OCI-LY7 (cell line): ENCODE data around the gene ZNF205. TPM values are rescaled to one million over a fixed set of nuclear protein-coding genes. Genes with fewer than 3 reads are reported as not detected.

ENCODE experiments used
- BruUV-seq: library from RNA; stranded (reverse); fragments of 400-500 nt; replicated peaks from 2 replicates; lab custom pipeline; 2021; lab: Mats Ljungman, UMichigan
- CTCF ChIA-PET: fragments of 300-600 bp; sonication (Branson Sonifier 250); formaldehyde crosslinking; loops from one replicate; lab custom pipeline; 2022; ENCODE audit warnings: antibody characterized with exemption; ENCODE audit not compliant: unreplicated experiment; lab: Charles Lee
- POLR2A ChIA-PET: fragments of 300-600 bp; sonication (Branson Sonifier 250); formaldehyde crosslinking; loops from one replicate; lab custom pipeline; 2022; ENCODE audit warnings: antibody characterized with exemption; lab: Charles Lee
- DNase-seq: peaks from one replicate; pipeline ENCODE4 v3.0.0-alpha.2; 2015; ENCODE audit warnings: low spot score
- H2AFZ ChIP-seq: fragments of 200-600 bp; sonication (generic), shearing (Covaris generic); 2 replicates; pipeline ENCODE4 v1.6.1; 2014; ENCODE audit warnings: mild to moderate bottlenecking, antibody characterized with exemption, low read length, moderate library complexity
- H3K27ac ChIP-seq: fragments of 200-600 bp; sonication (generic); 2 replicates; pipeline ENCODE4 v1.5.1; 2014; ENCODE audit warnings: mixed run types, low read depth, mild to moderate bottlenecking, moderate library complexity, low read length, inconsistent platforms; ENCODE audit not compliant: poor library complexity, severe bottlenecking
- H3K36me3 ChIP-seq: fragments of 200-600 bp; sonication (generic); 2 replicates; pipeline ENCODE4 v1.6.1; 2014; ENCODE audit warnings: mild to moderate bottlenecking, antibody characterized with exemption, low read length, moderate library complexity, mixed read lengths; ENCODE audit not compliant: insufficient read depth
- H3K4me1 ChIP-seq: fragments of 200-600 bp; sonication (generic); 2 replicates; pipeline ENCODE4 v1.5.1; 2014; ENCODE audit warnings: mild to moderate bottlenecking, low read length; ENCODE audit not compliant: insufficient read depth, poor library complexity, severe bottlenecking
- H3K4me2 ChIP-seq: fragments of 200-600 bp; sonication (generic); 2 replicates; pipeline ENCODE4 v1.6.1; 2014; ENCODE audit warnings: mild to moderate bottlenecking, low read length
- H3K4me3 ChIP-seq: fragments of 200-600 bp; sonication (generic); 2 replicates; pipeline ENCODE4 v1.5.1; 2014; ENCODE audit warnings: mild to moderate bottlenecking, low read depth, low read length; ENCODE audit not compliant: poor library complexity, severe bottlenecking
- H3K79me2 ChIP-seq: fragments of 200-600 bp; sonication (generic); 2 replicates; pipeline ENCODE4 v1.6.1; 2016; ENCODE audit warnings: low read depth, mild to moderate bottlenecking, low read length, moderate library complexity, mixed read lengths; ENCODE audit not compliant: insufficient read depth
- H3K9me2 ChIP-seq: fragments of 200-600 bp; sonication (generic); 2 replicates; pipeline ENCODE4 v1.6.1; 2016; ENCODE audit warnings: mild to moderate bottlenecking, low read length, mixed read lengths; ENCODE audit not compliant: insufficient read depth
- H3K9me3 ChIP-seq: fragments of 200-600 bp; sonication (generic); 2 replicates; pipeline ENCODE4 v1.6.1; 2014; ENCODE audit warnings: mild to moderate bottlenecking, mixed run types, low read length, mixed read lengths
- H4K20me1 ChIP-seq: fragments of 200-600 bp; sonication (generic); 2 replicates; pipeline ENCODE4 v1.6.1; 2014; ENCODE audit warnings: mild to moderate bottlenecking, antibody characterized with exemption, low read length, moderate library complexity, mixed read lengths; ENCODE audit not compliant: insufficient read depth
- CTCF ChIP-seq: fragments of 200-600 bp; sonication (generic); conservative IDR thresholded peaks from 2 replicates; pipeline ENCODE4 v1.5.1; 2014; ENCODE audit warnings: mild to moderate bottlenecking, antibody characterized with exemption, low read length, moderate library complexity, mixed read lengths
- EZH2phosphoT487 ChIP-seq: fragments of 200-600 bp; sonication (generic); IDR thresholded peaks from 2 replicates; pipeline ENCODE4 v1.6.1; 2018; ENCODE audit warnings: low read depth, borderline replicate concordance, mild to moderate bottlenecking, mixed run types, antibody characterized with exemption, low read length, moderate library complexity, mixed read lengths
- intact Hi-C: fragments of 100-400 bp; cut with micrococcal nuclease; formaldehyde crosslinking; loops from one replicate; pipeline ENCODE4 v1.10.0; 2022; ENCODE audit not compliant: unreplicated experiment
- total RNA-seq, 2 experiments: library from RNA; depleted of rRNA in 1 of 2; stranded (reverse); fragments of >200 nt in 1 of 2; shearing (Covaris generic) in 1 of 2; gene quantifications; 2 replicates each; pipeline ENCODE4 v1.2.3, GENCODE V29; 2014 to 2022

ZNF205 gene
- total RNA-seq, 2 experiments from 2014 or later: 0.30 to 1.2 TPM

GRCh38 chr16:3119286-3119685 lies 6.9 kb downstream of the ZNF205 start:
- Histone ChIP-seq H3K9me2 (no peaks in the 10 kb centered on the region), H3K4me3 (no peak overlapping the region), H4K20me1 (no peaks in the 10 kb centered on the region), H3K4me2 (no peak overlapping the region), H2AFZ (no peak overlapping the region), H3K79me2 (no peaks in the 10 kb centered on the region), H3K4me1 (peaks cover 6% of the 10 kb centered on the region), H3K27ac (no peak overlapping the region), H3K36me3 (no peaks in the 10 kb centered on the region), H3K9me3 (no peaks in the 10 kb centered on the region)
- intact Hi-C loops: no loop called here
- ChIA-PET POLR2A (interaction anchor here (0.5 kb wide), 1 partner anchor 508 kb away, joined by 4 read pairs; no protein-coding TSS in a partner anchor), CTCF (no interaction called here)
- DNase-seq: no peak
- no TSS peak for BruUV-seq
- no peak for TF ChIP-seq EZH2phosphoT487

- H3K4me3 ChIP-seq: no peak overlapping the region
- no peak for DNase-seq
- ChIA-PET CTCF (no interaction called here), POLR2A (interaction anchor here (0.5 kb wide), 1 partner anchor 507 kb away, joined by 4 read pairs; no protein-coding TSS in a partner anchor)
- no peaks in the 10 kb centered on the region for H3K9me2 ChIP-seq
- H4K20me1 ChIP-seq: no peaks in the 10 kb centered on the region
- no peaks in the 10 kb centered on the region for H3K79me2 ChIP-seq
- TF ChIP-seq CTCF: no peak
- no peak for TF ChIP-seq EZH2phosphoT487
- no TSS peak for BruUV-seq
- H3K27ac ChIP-seq: no peak overlapping the region
- H3K36me3 ChIP-seq: no peaks in the 10 kb centered on the region
- no peaks in the 10 kb centered on the region for H3K9me3 ChIP-seq
- peaks cover 6% of the 10 kb centered on the region for H3K4me1 ChIP-seq
- H2AFZ ChIP-seq: no peak overlapping the region
- intact Hi-C loops: no loop called here
- no peak overlapping the region for H3K4me2 ChIP-seq
Observed at GRCh38 chr16:3119701-3120408, 7.5 kb downstream of the ZNF205 start.

GRCh38 chr16:3120435-3120834 lies 8.0 kb downstream of the ZNF205 start:
- no TSS peak for BruUV-seq
- Histone ChIP-seq H3K79me2 (no peaks in the 10 kb centered on the region), H3K9me3 (no peaks in the 10 kb centered on the region), H3K9me2 (no peaks in the 10 kb centered on the region), H3K27ac (no peak overlapping the region), H2AFZ (no peak overlapping the region), H3K4me2 (no peak overlapping the region), H4K20me1 (no peaks in the 10 kb centered on the region), H3K4me3 (no peak overlapping the region), H3K4me1 (peaks cover 11% of the 10 kb centered on the region), H3K36me3 (no peaks in the 10 kb centered on the region)
- no peak for DNase-seq
- CTCF ChIA-PET: no interaction called here
- TF ChIP-seq EZH2phosphoT487 (no peak), CTCF (no peak)
- intact Hi-C loops: no loop called here
- POLR2A ChIA-PET: no interaction called here
